ENCODE results near the gene LRP2. TPM values are rescaled to one million over a fixed set of nuclear protein-coding genes. Genes with fewer than 3 reads are reported as not detected.

The LRP2 gene
- total RNA-seq, 2 experiments from 2014 or later, result 1.4 to 1.6 TPM

GRCh38 chr2:169258045-169258601 is 104.2 kb downstream of the LRP2 start:
- Mint-ChIP-seq H3K36me3 (no peaks in the 10 kb centered on the region), H3K4me1 (no peaks in the 10 kb centered on the region), H3K27me3 (peaks cover 26% of the 10 kb centered on the region), H3K27ac (no peak overlapping the region), H3K9me3 (no peaks in the 10 kb centered on the region), H3K4me3 (no peak overlapping the region)
- DNase-seq, result no peak

GRCh38 chr2:169254774-169255173 is 107.6 kb downstream of the LRP2 start:
- H3K9me3 Mint-ChIP-seq, result no peaks in the 10 kb centered on the region
- no peaks in the 10 kb centered on the region for H3K4me1 Mint-ChIP-seq
- H3K27me3 Mint-ChIP-seq, result peaks cover 22% of the 10 kb centered on the region
- DNase-seq, result no peak
- no peaks in the 10 kb centered on the region for H3K36me3 Mint-ChIP-seq
- no peak overlapping the region for H3K27ac Mint-ChIP-seq
- H3K4me3 Mint-ChIP-seq, result no peak overlapping the region

- peaks cover 6% of the 10 kb centered on the region for H3K27me3 Mint-ChIP-seq
Observed at GRCh38 chr2:169247211-169247610, 115.1 kb downstream of the LRP2 start.

GRCh38 chr2:169240405-169240804 is 121.9 kb downstream of the LRP2 start:
- Mint-ChIP-seq H3K36me3 (no peaks in the 10 kb centered on the region), H3K9me3 (no peaks in the 10 kb centered on the region), H3K27ac (no peak overlapping the region), H3K4me3 (no peak overlapping the region), H3K4me1 (no peaks in the 10 kb centered on the region), H3K27me3 (peaks cover 22% of the 10 kb centered on the region)
- no peak for DNase-seq

More at GRCh38 chr2:169247211-169247610, 115.1 kb downstream of the LRP2 start:
- Mint-ChIP-seq H3K4me1 (no peaks in the 10 kb centered on the region), H3K9me3 (no peaks in the 10 kb centered on the region), H3K36me3 (no peaks in the 10 kb centered on the region), H3K4me3 (no peak overlapping the region), H3K27ac (no peak overlapping the region)
- no peak for DNase-seq

GRCh38 chr2:169237939-169238338 is 124.4 kb downstream of the LRP2 start:
- H3K27me3 Mint-ChIP-seq, result peaks cover 22% of the 10 kb centered on the region
- no peaks in the 10 kb centered on the region for H3K36me3 Mint-ChIP-seq
- H3K27ac Mint-ChIP-seq, result no peak overlapping the region
- DNase-seq, result no peak
- no peaks in the 10 kb centered on the region for H3K9me3 Mint-ChIP-seq
- no peak overlapping the region for H3K4me3 Mint-ChIP-seq
- no peaks in the 10 kb centered on the region for H3K4me1 Mint-ChIP-seq

GRCh38 chr2:169237286-169237685 is 125.0 kb downstream of the LRP2 start:
- no peak for DNase-seq
- H3K27me3 Mint-ChIP-seq, result peaks cover 22% of the 10 kb centered on the region
- H3K27ac Mint-ChIP-seq, result no peak overlapping the region
- no peaks in the 10 kb centered on the region for H3K4me1 Mint-ChIP-seq
- no peak overlapping the region for H3K4me3 Mint-ChIP-seq
- no peaks in the 10 kb centered on the region for H3K36me3 Mint-ChIP-seq
- no peaks in the 10 kb centered on the region for H3K9me3 Mint-ChIP-seq

GRCh38 chr2:169232551-169233154 is 129.7 kb downstream of the LRP2 start:
- H3K27ac Mint-ChIP-seq, result no peak overlapping the region
- DNase-seq, result no peak
- peaks cover 15% of the 10 kb centered on the region for H3K27me3 Mint-ChIP-seq
- H3K36me3 Mint-ChIP-seq, result no peaks in the 10 kb centered on the region
- no peak overlapping the region for H3K4me3 Mint-ChIP-seq
- no peaks in the 10 kb centered on the region for H3K4me1 Mint-ChIP-seq
- H3K9me3 Mint-ChIP-seq, result no peaks in the 10 kb centered on the region

GRCh38 chr2:169230204-169230603 is 132.1 kb downstream of the LRP2 start:
- Mint-ChIP-seq H3K36me3 (no peaks in the 10 kb centered on the region), H3K27ac (no peak overlapping the region), H3K9me3 (no peaks in the 10 kb centered on the region), H3K27me3 (peaks cover 6% of the 10 kb centered on the region), H3K4me3 (no peak overlapping the region), H3K4me1 (no peaks in the 10 kb centered on the region)
- DNase-seq, result no peak

- Mint-ChIP-seq H3K27me3 (peaks cover 6% of the 10 kb centered on the region), H3K36me3 (no peaks in the 10 kb centered on the region), H3K9me3 (no peaks in the 10 kb centered on the region), H3K27ac (no peak overlapping the region), H3K4me1 (no peaks in the 10 kb centered on the region), H3K4me3 (no peak overlapping the region)
- no peak for DNase-seq
Observed at GRCh38 chr2:169229590-169229989, 132.7 kb downstream of the LRP2 start.

GRCh38 chr2:169225906-169226305 is 136.4 kb downstream of the LRP2 start:
- Mint-ChIP-seq H3K9me3 (no peaks in the 10 kb centered on the region), H3K4me1 (peaks cover 4% of the 10 kb centered on the region), H3K4me3 (no peak overlapping the region), H3K27ac (no peak overlapping the region), H3K36me3 (no peaks in the 10 kb centered on the region), H3K27me3 (peaks cover 6% of the 10 kb centered on the region)
- no peak for DNase-seq

- H3K4me1 Mint-ChIP-seq, result peaks cover 4% of the 10 kb centered on the region
- no peaks in the 10 kb centered on the region for H3K9me3 Mint-ChIP-seq
- H3K27ac Mint-ChIP-seq, result no peak overlapping the region
- H3K27me3 Mint-ChIP-seq, result peaks cover 3% of the 10 kb centered on the region
- DNase-seq, result no peak
- no peak overlapping the region for H3K4me3 Mint-ChIP-seq
- H3K36me3 Mint-ChIP-seq, result no peaks in the 10 kb centered on the region
Observed at GRCh38 chr2:169225233-169225750, 137.0 kb downstream of the LRP2 start.

- Mint-ChIP-seq H3K4me3 (no peak overlapping the region), H3K4me1 (peaks cover 4% of the 10 kb centered on the region), H3K27me3 (peaks cover 2% of the 10 kb centered on the region), H3K36me3 (no peaks in the 10 kb centered on the region), H3K27ac (no peak overlapping the region), H3K9me3 (no peaks in the 10 kb centered on the region)
- DNase-seq, result no peak
Observed at GRCh38 chr2:169222665-169223064, 139.7 kb downstream of the LRP2 start.

GRCh38 chr2:169221745-169222369 is 140.5 kb downstream of the LRP2 start:
- no peak for DNase-seq
- H3K27ac Mint-ChIP-seq, result no peak overlapping the region
- no peaks in the 10 kb centered on the region for H3K36me3 Mint-ChIP-seq
- H3K27me3 Mint-ChIP-seq, result no peaks in the 10 kb centered on the region
- H3K4me1 Mint-ChIP-seq, result peaks cover 4% of the 10 kb centered on the region
- H3K9me3 Mint-ChIP-seq, result no peaks in the 10 kb centered on the region
- no peak overlapping the region for H3K4me3 Mint-ChIP-seq

- no peak for DNase-seq
- no peaks in the 10 kb centered on the region for H3K36me3 Mint-ChIP-seq
- H3K4me1 Mint-ChIP-seq, result no peaks in the 10 kb centered on the region
- H3K4me3 Mint-ChIP-seq, result no peak overlapping the region
- H3K9me3 Mint-ChIP-seq, result no peaks in the 10 kb centered on the region
- H3K27me3 Mint-ChIP-seq, result no peaks in the 10 kb centered on the region
- H3K27ac Mint-ChIP-seq, result no peak overlapping the region
Observed at GRCh38 chr2:169210917-169211316, 151.4 kb downstream of the LRP2 start.

- DNase-seq, result no peak
- H3K36me3 Mint-ChIP-seq, result no peaks in the 10 kb centered on the region
- no peak overlapping the region for H3K4me3 Mint-ChIP-seq
Observed at GRCh38 chr2:169208026-169208425, 154.3 kb downstream of the LRP2 start.

GRCh38 chr2:169205176-169205575 is 157.2 kb downstream of the LRP2 start:
- no peak for DNase-seq
- Mint-ChIP-seq H3K36me3 (no peaks in the 10 kb centered on the region), H3K4me3 (no peak overlapping the region), H3K27me3 (peaks cover 5% of the 10 kb centered on the region), H3K4me1 (no peaks in the 10 kb centered on the region), H3K9me3 (no peaks in the 10 kb centered on the region), H3K27ac (no peak overlapping the region)

More at GRCh38 chr2:169208026-169208425, 154.3 kb downstream of the LRP2 start:
- no peaks in the 10 kb centered on the region for H3K4me1 Mint-ChIP-seq
- H3K27ac Mint-ChIP-seq, result no peak overlapping the region
- H3K27me3 Mint-ChIP-seq, result peaks cover 3% of the 10 kb centered on the region
- H3K9me3 Mint-ChIP-seq, result no peaks in the 10 kb centered on the region
